ENCODE measurements around the gene DAB2.

GRCh38 chr5:39400713-39401578, 23.8 kb downstream of the DAB2 start:
- TF ChIP-seq RAD21 (conservative IDR thresholded peaks at IDR 0.05) (no peak), TAF1 (IDR thresholded peaks at IDR 0.05; ENCODE audit: low read depth) (no peak), POLR2AphosphoS5 (IDR thresholded peaks at IDR 0.05) (no peak), CTCF (IDR thresholded peaks at IDR 0.05; ENCODE audit: poor library complexity, severe bottlenecking) (no peak), EZH2 (IDR thresholded peaks at IDR 0.05; ENCODE audit: borderline replicate concordance, insufficient read depth, low read length, poor library complexity, severe bottlenecking) (no peak), REST (IDR thresholded peaks at IDR 0.05; ENCODE audit: borderline replicate concordance) (no peak), MXI1 (conservative IDR thresholded peaks at IDR 0.05; ENCODE audit: poor library complexity, severe bottlenecking) (no peak), EP300 (conservative IDR thresholded peaks at IDR 0.05; ENCODE audit: poor library complexity, severe bottlenecking) (no peak), SMC3 (conservative IDR thresholded peaks at IDR 0.05; ENCODE audit: poor library complexity) (no peak)
